Right lobe of liver (tissue), 6 donors: ENCODE data around the gene ERVH48-1. TPM values are rescaled to one million over a fixed set of nuclear protein-coding genes. Genes with fewer than 3 reads are reported as not detected.
"Not testable (repeated sequence)": the region's sequence is repeated elsewhere in the genome, so short reads cannot be mapped to it uniquely, and the experiment has no call there.

ENCODE experiments used
- ATAC-seq, 4 donors: fragments of 200-7000 bp; cut with Tn5 transposase; one replicate each; pipeline ENCODE4 v1.9.1; 2020; ENCODE audit warnings: mild to moderate bottlenecking in 4 of 4, moderate library complexity in 4 of 4
- DNase-seq, 3 donors: peaks; one replicate each; pipeline ENCODE4 v3.0.0-alpha.2; 2020
- H3K27ac ChIP-seq, 3 donors: fragments of 200-600 bp; one replicate each; pipeline ENCODE4 v1.8.0; 2022
- H3K27me3 ChIP-seq, 2 donors: fragments of 200-600 bp; one replicate each; pipeline ENCODE4 v1.8.0; 2022
- H3K36me3 ChIP-seq, 4 donors: fragments of 200-600 bp; sonication (generic) in 1 of 4; one replicate each; pipeline versions ENCODE4 v1.5.1 to v1.8.0; 2017 to 2022; ENCODE audit warnings: control low read depth in 1 of 4
- H3K4me1 ChIP-seq, 4 donors: fragments of 200-600 bp; sonication (generic) in 1 of 4; one replicate each; pipeline versions ENCODE4 v1.5.1 to v1.8.0; 2017 to 2022; ENCODE audit warnings: control low read depth in 1 of 4
- H3K4me3 ChIP-seq, 3 donors: fragments of 200-600 bp; one replicate each; pipeline ENCODE4 v1.8.0; 2022
- H3K9me3 ChIP-seq, 4 donors: fragments of 200-600 bp; sonication (generic) in 1 of 4; one replicate each; pipeline versions ENCODE4 v1.5.1 to v1.8.0; 2017 to 2022; ENCODE audit warnings: control low read depth in 1 of 4
- CTCF ChIP-seq, 4 donors: fragments of 200-600 bp in 3 of 4; fragments of 450-650 bp in 1 of 4; IDR thresholded peaks; one replicate each; pipeline versions ENCODE4 v1.5.1 to v1.8.0; 2016 to 2022; ENCODE audit warnings: antibody characterized with exemption in 4 of 4, mild to moderate bottlenecking in 2 of 4
- POLR2A ChIP-seq: fragments of 450-650 bp; IDR thresholded peaks from one replicate; pipeline ENCODE4 v1.6.1; 2017; ENCODE audit warnings: antibody characterized with exemption, mild to moderate bottlenecking
- WGBS: methylation state at CpG from one replicate; pipeline ENCODE4 v1.1.6; 2018; ENCODE audit warnings: low coverage, low lambda C conversion rate; ENCODE audit not compliant: insufficient coverage; ENCODE audit errors: missing lambda C conversion rate; 5-methylcytosine and 5-hydroxymethylcytosine counted together
- intact Hi-C, 2 donors: fragments of 100-400 bp; cut with DNase I; formaldehyde crosslinking; loops; one replicate each; pipeline versions ENCODE4 v1.11.2 to v1.14.1; 2022
- total RNA-seq, 6 experiments: library from RNA; depleted of rRNA in 2 of 6; stranded (reverse); fragments of >200 nt in 2 of 6; fragmentation: NEBNext Ultra II Directional in 3 of 6; extraction: Animal tissue kit (Norgen Biotek cat#: 25700) in 3 of 6; gene quantifications; one replicate each; pipeline versions ENCODE4 v1.1.0 to v1.2.4, GENCODE V29; 2016 to 2023
- donor health status: DM: no; HTN: yes; CAD: no.
- donor health status: DM: no; HTN: no; CAD: no.
- donor health status: DM: no; HTN: no; CAD: no.
- donor health status: DM: no; HTN: yes; CAD: no.
- donor health status: DM: no; HTN: yes; CAD: no.

Gene ERVH48-1
- total RNA-seq, 6 experiments from 2014 or later = 0.09 to 0.10 TPM; not detected in 4

- TF ChIP-seq POLR2A (peak; percentile 80), CTCF (IDR thresholded peaks at IDR 0.05) (no peak)
- H3K4me3 ChIP-seq = peak within 1 kb of the TSS; percentile 97 to 100 (median 100)
- WGBS = 0% methylated on average over 7 of the region's 80 CpGs
- H3K4me1 ChIP-seq = peaks cover 0 to 12% (median 4%) of the 10 kb centered on the region in 4 donors
- H3K27me3 ChIP-seq = no peaks in the 10 kb centered on the region
- peak; percentile 96 to 97 (median 96) for ATAC-seq
- peak; percentile 95 to 98 (median 98) for DNase-seq
- peak within 1 kb of the TSS; percentile 46 to 70 (median 62) for H3K27ac ChIP-seq
- intact Hi-C loops = no loop called here
- no peaks in the 10 kb centered on the region for H3K9me3 ChIP-seq
- peaks cover 0 to 4% (median under 1%) of the 10 kb centered on the region in 4 donors for H3K36me3 ChIP-seq
These were observed 46.2 kb downstream of the ERVH48-1 start, which contains the start of gene WDR4 for GRCh38 chr21:42878993-42879787. WDR4 (minus strand) TSS chr21:42879539; CDS start chr21:42879495, 44 bp downstream.

- H3K4me1 ChIP-seq = peaks cover 0 to 12% (median 4%) of the 10 kb centered on the region in 4 donors
- peak overlapping the region; percentile 97 to 100 (median 100) for H3K4me3 ChIP-seq
- no peaks in the 10 kb centered on the region for H3K27me3 ChIP-seq
- no peaks in the 10 kb centered on the region for H3K9me3 ChIP-seq
- ATAC-seq = peak; percentile 22 to 40 (median 35)
- TF ChIP-seq POLR2A (no peak), CTCF (IDR thresholded peaks at IDR 0.05) (no peak)
- intact Hi-C loops = no loop called here
- H3K27ac ChIP-seq = peak overlapping the region in 1 of 3 donors; percentile 62
- peaks cover 0 to 6% (median 3%) of the 10 kb centered on the region in 4 donors for H3K36me3 ChIP-seq
- DNase-seq = no peak
- 0% methylated on average over 10 of the region's 15 CpGs for WGBS
These were observed 46.8 kb downstream of the ERVH48-1 start for GRCh38 chr21:42878678-42878992.

- intact Hi-C loops, H3K4me3 ChIP-seq, ATAC-seq, H3K9me3 ChIP-seq, DNase-seq, H3K27me3 ChIP-seq, H3K27ac ChIP-seq: not testable (repeated sequence)
- Histone ChIP-seq H3K4me1 (peaks cover 0 to 12% (median 4%) of the 10 kb centered on the region in 4 donors), H3K36me3 (peaks cover 0 to 33% (median 17%) of the 10 kb centered on the region in 4 donors)
- 94% methylated on average over 8 of the region's 10 CpGs for WGBS
These were observed 49.6 kb downstream of the ERVH48-1 start for GRCh38 chr21:42875811-42876210.

- no peak for DNase-seq
These were observed 52.3 kb downstream of the ERVH48-1 start for GRCh38 chr21:42873096-42873495.

More at GRCh38 chr21:42873096-42873495, 52.3 kb downstream of the ERVH48-1 start:
- Histone ChIP-seq H3K27ac (no peak overlapping the region), H3K4me1 (peaks cover 0 to 7% (median under 1%) of the 10 kb centered on the region in 4 donors), H3K4me3 (no peak overlapping the region), H3K9me3 (no peaks in the 10 kb centered on the region), H3K27me3 (no peaks in the 10 kb centered on the region), H3K36me3 (peaks cover 0 to 43% (median 21%) of the 10 kb centered on the region in 4 donors)
- TF ChIP-seq CTCF (IDR thresholded peaks at IDR 0.05) = no peak
- no peak for TF ChIP-seq POLR2A
- 100% methylated on average over 2 of the region's 7 CpGs for WGBS
- intact Hi-C loops = no loop called here
- peak in 1 of 4 donors; percentile 30 for ATAC-seq
